Activated effector memory CD4-positive, alpha-beta T cell treated with Interleukin-2 at 50 U/mL for 16 hours (primary cell): ENCODE measurements around the gene CPEB2.

Experiments used
- DNase-seq: peaks from one replicate; pipeline ENCODE4 v3.0.0-alpha.2; 2020

Gene CPEB2

GRCh38 chr4:15001869-15002658 is at the start of gene CPEB2:
CPEB2 (plus strand) TSS chr4:15002481; CDS start chr4:15002674, 193 bp downstream.
- peak; percentile 89 for DNase-seq

GRCh38 chr4:14958436-14958835 is 43.8 kb upstream of the CPEB2 start:
- no peak for DNase-seq

- no peak for DNase-seq
Measured at GRCh38 chr4:14961292-14961691, 41.0 kb upstream of the CPEB2 start.

- DNase-seq, result no peak
Measured at GRCh38 chr4:14965071-14965470, 37.2 kb upstream of the CPEB2 start.

- DNase-seq, result no peak
Measured at GRCh38 chr4:14967982-14968381, 34.3 kb upstream of the CPEB2 start.

GRCh38 chr4:14977830-14978229 is 24.5 kb upstream of the CPEB2 start:
- no peak for DNase-seq

- no peak for DNase-seq
Measured at GRCh38 chr4:14984448-14984847, 17.8 kb upstream of the CPEB2 start.

GRCh38 chr4:14985161-14985560 is 17.1 kb upstream of the CPEB2 start:
- DNase-seq, result no peak

- DNase-seq, result no peak
Measured at GRCh38 chr4:14985843-14986242, 16.4 kb upstream of the CPEB2 start.

GRCh38 chr4:14987054-14987453 is 15.2 kb upstream of the CPEB2 start:
- DNase-seq, result no peak

GRCh38 chr4:14990484-14990883 is 11.8 kb upstream of the CPEB2 start:
- DNase-seq, result no peak

GRCh38 chr4:14994242-14994641 is 8.0 kb upstream of the CPEB2 start:
- no peak for DNase-seq

GRCh38 chr4:15001248-15001868 is 923 bp upstream of the CPEB2 start:
- DNase-seq, result peak; percentile 40

GRCh38 chr4:15002659-15003400 is 549 bp downstream of the CPEB2 start:
- DNase-seq, result peak; percentile 76

- DNase-seq, result peak; percentile 46
Measured at GRCh38 chr4:15003401-15003890, 1.2 kb downstream of the CPEB2 start.

- DNase-seq, result peak; percentile 40
Measured at GRCh38 chr4:15003891-15004738, 1.8 kb downstream of the CPEB2 start.

- peak; percentile 20 for DNase-seq
Measured at GRCh38 chr4:15004739-15005301, 2.5 kb downstream of the CPEB2 start.

GRCh38 chr4:15005474-15006115 is 3.3 kb downstream of the CPEB2 start:
- DNase-seq, result no peak

- no peak for DNase-seq
Measured at GRCh38 chr4:15006416-15007024, 4.2 kb downstream of the CPEB2 start.

- no peak for DNase-seq
Measured at GRCh38 chr4:15007201-15007600, 4.9 kb downstream of the CPEB2 start.

- DNase-seq, result no peak
Measured at GRCh38 chr4:15010038-15010585, 7.8 kb downstream of the CPEB2 start.
